A204.1 (cell line): ENCODE measurements around the gene POLR2J2.
"Not testable (repeated sequence)": the region's sequence is repeated elsewhere in the genome, so short reads cannot be mapped to it uniquely, and the experiment has no call there.

Experiments used
- FAIRE-seq: peaks from 2 replicates; lab custom pipeline; 2012; peaks lifted over from hg19 to GRCh38; lab: Jason Lieb, UNC

Gene POLR2J2

GRCh38 chr7:102671956-102672307, 469 bp upstream of the POLR2J2 start:
- not testable (repeated sequence) for FAIRE-seq

DNA sequence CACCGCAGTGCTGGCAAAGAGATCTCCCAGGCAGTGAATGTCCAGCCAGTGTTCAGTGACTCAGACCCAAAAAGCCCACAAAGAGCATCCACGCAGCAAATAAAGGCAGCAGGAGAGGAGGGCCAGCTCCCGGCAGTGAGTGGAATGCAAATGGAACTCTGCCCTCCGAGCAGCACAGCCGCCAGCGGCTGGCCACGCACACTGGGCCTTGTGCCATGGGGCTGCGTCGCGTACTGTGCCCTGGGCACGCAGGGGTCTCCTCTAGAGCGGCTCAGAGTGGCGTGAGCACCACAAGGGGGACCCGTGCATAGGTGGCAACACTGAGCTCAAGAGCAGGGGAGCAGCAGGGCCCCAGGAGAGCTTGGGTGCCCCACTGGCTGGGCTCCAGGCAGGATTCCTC, 3.9 kb downstream of the POLR2J2 start:
- FAIRE-seq: not testable (repeated sequence)

- not testable (repeated sequence) for FAIRE-seq
Measured at GRCh38 chr7:102666850-102667249, 4.6 kb downstream of the POLR2J2 start.

- FAIRE-seq: not testable (repeated sequence)
Measured at GRCh38 chr7:102664765-102665164, 6.7 kb downstream of the POLR2J2 start.

DNA sequence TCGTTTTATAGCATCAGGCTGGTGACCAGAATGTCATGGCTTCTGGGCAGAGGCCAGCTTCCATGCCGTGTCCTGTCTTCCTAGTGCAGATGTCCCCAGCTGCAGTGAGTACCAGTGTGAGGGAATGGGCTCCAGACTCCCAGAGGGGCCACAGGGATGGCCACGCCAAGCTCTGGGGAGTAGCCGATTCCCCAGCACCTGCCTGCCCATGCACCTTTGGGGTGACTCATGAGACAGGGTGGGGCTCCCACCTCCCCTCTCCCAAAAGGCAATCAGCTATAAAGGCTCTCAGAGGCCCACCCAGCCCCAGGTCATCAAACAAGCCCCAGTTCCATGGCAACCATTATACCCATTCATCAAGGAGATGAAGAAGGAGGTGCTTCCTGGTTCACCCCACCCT, 21.5 kb downstream of the POLR2J2 start, which contains the start of gene SPDYE2B:
TSS of gene SPDYE2B (plus strand) at position 396 of the 400 bp plus-strand sequence. CDS start 2,030 bp downstream, outside the sequence.
- FAIRE-seq: not testable (repeated sequence)

DNA sequence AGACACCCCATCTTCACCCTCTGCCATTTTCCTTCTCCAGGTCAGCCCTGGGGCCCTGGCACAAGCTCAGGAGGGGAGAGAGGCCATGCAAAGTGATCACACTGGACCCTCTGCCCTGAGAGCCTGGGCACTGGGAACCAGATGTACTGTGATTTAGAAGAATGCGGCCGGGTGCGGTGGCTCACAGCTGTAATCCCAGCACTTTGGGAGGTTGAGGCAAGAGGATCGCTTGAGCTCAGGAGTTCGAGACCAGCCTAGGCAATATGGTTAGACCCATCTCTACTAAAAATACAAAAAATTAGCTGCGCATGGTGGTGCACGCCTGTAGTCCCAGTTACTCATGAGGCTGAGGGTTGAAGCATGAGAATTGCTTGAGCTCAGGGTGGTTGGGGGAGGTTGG, 23.6 kb downstream of the POLR2J2 start:
- not testable (repeated sequence) for FAIRE-seq

- FAIRE-seq: not testable (repeated sequence)
Measured at GRCh38 chr7:102643404-102643803, 28.1 kb downstream of the POLR2J2 start.

- not testable (repeated sequence) for FAIRE-seq
Measured at GRCh38 chr7:102642691-102643090, 28.8 kb downstream of the POLR2J2 start, which contains the start of gene UPK3BL1. Gene UPK3BL1 (minus strand): TSS chr7:102642791. CDS start chr7:102642741, 50 bp downstream.

DNA sequence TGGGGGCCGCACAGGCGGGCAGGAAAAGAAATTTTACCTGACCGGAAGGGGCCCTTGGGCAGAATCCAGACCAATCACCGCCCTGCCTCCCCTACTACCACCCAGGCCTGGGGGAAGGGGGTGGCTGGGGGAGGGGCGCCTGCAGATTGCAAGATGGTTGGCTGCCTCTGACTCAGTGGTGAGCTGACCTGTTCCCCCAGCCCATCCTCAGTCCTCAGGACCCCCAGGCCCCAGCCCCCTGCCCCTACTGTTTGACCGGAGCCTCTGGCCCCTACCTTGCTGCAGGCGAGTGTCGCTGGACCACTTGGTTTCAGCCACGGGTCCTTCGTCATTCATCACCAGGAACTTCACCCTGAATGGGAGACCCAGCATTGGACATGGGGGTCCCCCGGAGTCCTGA, 32.6 kb downstream of the POLR2J2 start:
- not testable (repeated sequence) for FAIRE-seq

DNA sequence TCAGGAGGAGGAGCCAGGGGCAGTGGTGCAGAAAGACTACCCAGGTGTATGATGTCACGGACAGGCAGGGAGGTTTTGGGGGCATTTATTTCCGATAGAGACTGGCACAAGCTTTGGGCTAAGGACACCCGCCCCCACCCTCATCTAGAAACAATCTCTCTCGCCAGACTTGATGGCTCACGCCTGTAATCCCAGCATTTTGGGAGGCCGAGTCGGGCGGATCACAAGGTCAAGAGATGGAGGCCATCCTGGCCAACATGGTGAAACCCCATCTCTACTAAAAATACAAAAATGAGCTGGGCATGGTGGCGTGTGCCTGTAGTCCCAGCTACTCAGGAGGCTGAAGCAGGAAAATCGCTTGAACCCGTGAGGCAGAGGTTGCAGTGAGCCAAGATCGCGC, 34.5 kb downstream of the POLR2J2 start:
- not testable (repeated sequence) for FAIRE-seq

- FAIRE-seq: not testable (repeated sequence)
Measured at GRCh38 chr7:102635354-102635753, 36.1 kb downstream of the POLR2J2 start.

- FAIRE-seq: not testable (repeated sequence)
Measured at GRCh38 chr7:102634299-102634698, 37.2 kb downstream of the POLR2J2 start.

DNA sequence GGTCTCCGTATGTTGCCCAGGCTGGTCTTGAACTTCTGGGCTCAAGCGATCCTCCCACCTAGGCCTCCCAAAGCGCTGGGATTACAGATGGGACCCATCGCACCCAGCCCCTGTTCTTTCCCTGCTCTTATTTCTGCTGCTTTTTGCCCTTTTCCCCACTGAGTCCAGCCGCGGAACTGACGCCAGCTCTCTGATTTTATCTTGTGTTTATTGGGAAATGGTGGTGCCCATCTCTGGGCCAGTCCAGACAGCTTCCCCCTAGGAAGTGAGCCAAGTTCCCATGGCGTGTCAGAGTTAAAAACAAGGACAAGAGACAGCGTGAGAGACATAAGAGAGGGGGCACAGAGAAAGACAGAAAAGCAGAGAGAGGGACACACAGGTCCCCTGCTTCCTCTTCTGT, 40.8 kb downstream of the POLR2J2 start:
- FAIRE-seq: not testable (repeated sequence)

GRCh38 chr7:102627271-102627904, 44.1 kb downstream of the POLR2J2 start:
- FAIRE-seq: not testable (repeated sequence)

DNA sequence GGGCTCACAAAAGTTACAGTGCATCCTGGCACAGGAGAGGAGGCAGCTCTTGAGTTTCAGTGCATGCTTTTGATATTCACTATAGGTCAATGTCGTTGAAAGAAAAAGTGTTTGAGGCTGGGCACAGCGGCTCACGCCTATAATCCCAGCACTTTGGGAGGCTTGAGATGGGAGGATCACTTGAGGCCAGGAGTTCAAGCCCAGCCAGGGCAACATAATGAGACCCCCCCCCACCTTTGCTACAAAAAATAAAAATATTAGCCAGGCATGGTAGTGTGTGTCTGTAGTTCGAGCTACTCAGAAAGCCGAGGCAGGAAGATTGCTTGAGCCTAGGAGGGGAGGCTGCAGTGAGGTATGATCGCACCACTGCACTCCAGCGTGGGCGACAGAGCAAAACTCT, 53.3 kb downstream of the POLR2J2 start:
- FAIRE-seq: not testable (repeated sequence)

GRCh38 chr7:102616507-102617125, 54.8 kb downstream of the POLR2J2 start, which contains the start of gene RASA4:
Gene RASA4 (minus strand): TSS chr7:102616756. CDS start chr7:102616689, 67 bp downstream.
- not testable (repeated sequence) for FAIRE-seq
